ENCODE results near the gene DUOXA1.
"Not testable (repeated sequence)": the region's sequence is repeated elsewhere in the genome, so short reads cannot be mapped to it uniquely, and the experiment has no call there.

The DUOXA1 gene

DNA sequence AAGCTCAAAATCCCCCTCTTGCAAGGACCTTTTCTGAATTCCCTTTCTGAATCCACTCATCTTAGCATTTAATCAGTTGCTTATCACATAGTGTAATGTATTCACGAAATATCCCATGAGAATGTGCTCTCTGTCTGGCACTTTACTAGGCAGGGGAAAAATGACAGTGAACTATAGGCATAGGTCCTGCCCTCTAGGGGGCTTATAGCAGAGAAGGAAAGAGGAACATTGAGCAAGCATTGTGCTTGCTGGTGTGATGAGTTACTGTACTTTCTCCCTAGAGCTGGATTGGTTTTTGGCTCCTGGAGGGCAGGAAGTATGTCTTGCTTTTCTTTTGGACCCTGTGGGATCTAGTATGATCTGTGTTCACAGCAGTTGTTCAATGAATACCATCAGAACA, 42.2 kb downstream of the DUOXA1 start:
- no peak for DNase-seq

DNA sequence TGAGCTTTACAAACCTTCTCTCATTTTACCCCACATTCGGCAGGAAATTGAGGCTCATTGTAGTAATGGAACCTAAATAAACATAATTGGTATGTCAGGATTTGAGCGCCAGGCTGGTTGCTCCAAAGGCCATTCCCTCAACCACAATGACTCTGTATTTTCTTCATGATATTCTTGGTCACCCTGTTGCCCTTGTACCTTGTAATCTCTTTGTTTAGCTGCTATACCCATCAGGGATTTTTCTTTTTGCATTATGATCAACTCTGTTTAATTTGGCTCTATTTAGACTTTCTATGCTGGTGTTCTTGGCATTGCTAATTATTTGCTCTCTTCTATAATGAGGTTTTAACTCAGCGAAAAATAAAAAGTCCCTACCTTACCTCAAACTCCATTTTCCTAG, 45.5 kb downstream of the DUOXA1 start:
- no peak for DNase-seq

DNA sequence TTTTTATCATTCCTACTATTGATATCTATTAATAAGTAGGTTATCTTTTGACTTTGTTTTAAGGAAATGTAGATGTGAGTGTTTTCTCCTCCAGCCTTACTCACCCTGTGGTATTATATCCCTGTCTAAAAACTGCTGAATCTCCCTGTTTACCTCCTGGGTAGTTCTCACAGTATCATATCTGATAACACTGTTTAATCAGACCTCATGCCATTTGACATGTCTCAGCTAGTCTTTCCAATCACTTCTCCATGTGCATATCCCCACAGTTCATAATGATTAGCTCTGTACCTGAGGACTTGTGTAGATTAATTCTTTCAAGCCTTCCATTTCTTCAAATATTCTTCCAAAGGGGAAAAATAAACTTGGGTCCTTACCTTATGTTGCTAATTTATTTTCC, 46.5 kb downstream of the DUOXA1 start:
- DNase-seq, result no peak

DNA sequence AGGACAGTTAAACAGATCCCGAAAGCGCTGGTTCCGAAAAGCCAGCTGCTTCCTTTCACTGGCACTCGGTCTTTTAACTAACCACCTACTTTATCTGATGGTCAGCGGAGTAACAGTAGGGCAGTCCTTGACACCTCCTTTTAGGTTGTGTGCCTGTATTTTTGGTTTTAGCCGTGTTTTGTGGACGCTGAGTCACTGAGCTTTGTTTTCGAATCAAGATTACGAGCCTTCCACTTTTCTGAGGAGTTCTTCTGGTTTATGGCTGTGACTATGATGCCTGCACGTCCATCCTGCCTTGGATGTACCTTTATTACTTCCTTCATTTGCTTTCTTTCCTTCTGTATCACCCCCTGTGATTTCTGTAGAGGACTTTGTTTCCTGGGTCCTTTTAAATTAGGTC, 47.3 kb downstream of the DUOXA1 start:
- not testable (repeated sequence) for DNase-seq

DNA sequence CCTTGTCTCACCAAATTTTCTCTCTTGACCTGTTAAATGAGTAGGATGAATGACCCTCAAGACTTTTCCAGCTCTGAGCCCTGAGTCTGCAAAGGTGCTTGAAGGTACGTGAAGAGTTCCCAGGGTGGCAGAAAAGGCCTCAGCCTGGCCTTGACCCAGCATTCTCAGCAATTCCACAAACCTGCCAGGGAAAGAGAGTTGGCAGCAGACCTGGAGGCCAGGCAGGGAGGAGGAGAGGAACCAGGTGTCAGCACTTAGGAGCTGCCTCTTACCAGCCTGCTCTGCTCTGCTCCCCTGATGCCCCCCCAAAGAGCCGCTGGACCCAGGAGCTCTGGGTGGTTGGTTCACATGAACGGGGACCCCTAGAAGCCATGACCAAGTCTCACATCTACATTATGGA, 49.1 kb downstream of the DUOXA1 start:
- DNase-seq, result not testable (repeated sequence)

DNA sequence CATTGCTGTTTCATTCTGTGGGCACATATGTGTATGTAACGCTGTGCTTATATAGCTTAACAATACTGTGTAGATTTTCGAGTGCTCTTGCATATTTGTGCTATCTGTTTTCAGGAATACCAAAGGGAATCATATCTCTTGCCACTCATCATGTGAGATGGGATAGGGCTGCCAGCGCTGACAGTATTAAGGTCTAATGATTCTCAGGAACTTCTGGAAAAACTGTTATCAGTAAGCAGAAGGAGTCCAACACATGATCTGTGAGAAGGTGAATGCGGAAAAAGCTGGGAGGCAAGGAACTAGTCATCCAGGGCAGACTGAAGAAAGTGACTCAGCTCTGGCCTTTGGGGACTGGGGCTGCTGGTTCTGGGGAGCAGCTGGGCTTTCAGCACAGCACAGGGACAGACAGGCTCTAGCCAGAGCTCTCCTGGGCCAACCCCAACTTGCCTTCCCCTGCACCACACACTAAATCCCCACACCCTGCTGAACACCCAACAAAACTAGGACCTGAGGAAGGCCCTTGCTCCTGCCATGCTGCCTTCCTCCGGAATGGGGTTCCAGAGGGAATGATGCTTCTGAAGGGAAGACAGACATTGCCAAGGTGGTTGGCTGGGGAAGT, 49.9 kb downstream of the DUOXA1 start:
- not testable (repeated sequence) for DNase-seq

DNA sequence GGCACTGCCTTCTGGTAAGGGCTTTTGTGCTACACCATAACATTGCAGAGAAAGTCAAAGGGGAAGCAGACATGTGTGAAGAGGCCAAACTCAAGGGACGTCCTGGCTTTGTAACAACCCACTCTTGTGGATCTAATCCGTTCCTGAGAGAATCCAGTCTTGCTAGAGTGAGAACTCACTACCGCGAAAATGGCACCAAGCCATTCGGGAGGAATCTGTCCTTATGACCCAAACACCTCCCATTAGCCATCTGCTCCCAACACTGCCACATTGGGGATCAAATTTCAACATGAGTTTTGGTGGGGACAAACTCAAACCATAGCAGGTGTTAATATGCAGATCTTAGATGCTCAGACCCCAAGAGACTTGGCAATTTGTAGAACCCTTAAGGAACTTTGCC, 50.5 kb downstream of the DUOXA1 start:
- DNase-seq, result not testable (repeated sequence)

DNA sequence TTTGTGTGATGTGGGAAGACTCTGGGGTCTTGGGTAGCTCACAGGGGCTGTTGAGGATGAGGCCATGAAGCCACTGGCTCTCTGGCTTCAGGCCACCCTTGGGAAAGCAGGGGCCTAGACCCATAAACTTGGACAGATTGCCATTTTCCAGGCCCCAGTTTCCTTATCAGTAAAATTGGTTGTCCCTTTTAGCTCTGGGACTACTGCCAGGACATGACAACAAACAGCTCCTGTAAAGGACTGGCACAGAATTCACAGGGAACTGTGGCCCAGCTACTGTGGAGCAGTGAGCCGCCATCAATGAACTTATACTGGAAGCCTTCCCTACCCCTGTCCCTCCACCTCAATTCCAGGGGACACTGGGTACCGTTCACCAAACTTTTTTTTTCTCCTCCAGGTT, 52.3 kb downstream of the DUOXA1 start:
- DNase-seq, result not testable (repeated sequence)

DNA sequence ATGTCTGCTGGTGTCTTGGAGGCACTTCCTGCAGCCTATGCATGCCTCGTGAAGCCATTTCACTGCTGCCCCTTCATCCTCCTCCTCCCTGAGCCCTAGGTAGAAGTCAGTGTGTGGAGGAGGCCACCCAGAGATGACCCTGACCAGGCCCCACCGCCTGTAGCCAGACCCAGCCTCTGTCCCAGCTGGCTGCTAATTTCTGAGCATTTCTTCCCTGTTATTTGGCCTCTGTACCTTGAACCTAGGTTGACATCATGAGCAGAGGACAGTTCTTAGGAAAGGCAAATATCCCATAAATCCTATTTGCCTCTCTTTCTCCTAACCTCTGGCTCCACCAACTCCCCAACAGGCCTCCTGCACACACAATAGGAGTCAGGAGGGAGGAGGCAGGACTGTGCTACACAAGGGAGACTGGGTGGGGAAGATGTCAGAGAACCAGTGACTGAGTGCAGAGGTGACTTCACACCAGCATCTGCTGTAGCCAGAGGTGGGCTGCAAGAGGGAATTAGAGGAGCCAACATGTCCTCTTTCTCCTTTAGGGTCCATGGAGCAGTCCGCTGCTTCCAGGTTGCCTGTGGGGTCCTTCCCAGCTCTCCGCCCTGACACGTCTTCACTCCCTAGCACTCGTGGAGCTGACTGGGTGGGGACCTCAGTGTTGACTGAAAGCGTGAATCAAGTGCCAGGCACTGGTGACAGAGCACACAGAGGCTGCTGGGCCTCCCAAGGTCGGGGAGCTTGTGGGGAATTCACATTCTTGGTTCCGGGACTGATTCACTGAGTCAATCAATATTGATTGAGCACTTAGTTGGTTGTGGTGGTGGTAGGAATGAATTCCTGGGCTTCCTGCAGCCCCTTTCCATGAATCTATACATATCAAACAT, 54.0 kb downstream of the DUOXA1 start:
- DNase-seq, result not testable (repeated sequence)

DNA sequence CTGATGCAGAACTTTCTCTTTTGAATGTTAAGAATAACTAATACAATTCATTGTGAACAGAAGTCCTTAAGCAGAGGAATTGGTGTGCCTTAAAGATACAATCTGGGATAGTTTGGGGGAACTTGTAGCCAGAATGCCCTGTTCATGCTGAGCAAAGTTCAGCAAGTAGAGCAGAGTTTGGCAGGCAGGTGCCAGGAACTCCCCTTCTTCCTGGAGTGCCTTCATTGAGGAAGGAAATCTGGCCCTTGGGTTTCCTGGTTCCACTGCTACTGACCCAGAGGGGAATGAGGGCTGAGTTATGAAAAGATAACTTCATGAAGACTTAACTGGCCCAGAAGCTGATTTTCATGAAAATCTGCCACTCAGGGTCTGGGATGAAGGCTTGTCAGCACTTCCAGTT, 56.1 kb downstream of the DUOXA1 start:
- not testable (repeated sequence) for DNase-seq

DNA sequence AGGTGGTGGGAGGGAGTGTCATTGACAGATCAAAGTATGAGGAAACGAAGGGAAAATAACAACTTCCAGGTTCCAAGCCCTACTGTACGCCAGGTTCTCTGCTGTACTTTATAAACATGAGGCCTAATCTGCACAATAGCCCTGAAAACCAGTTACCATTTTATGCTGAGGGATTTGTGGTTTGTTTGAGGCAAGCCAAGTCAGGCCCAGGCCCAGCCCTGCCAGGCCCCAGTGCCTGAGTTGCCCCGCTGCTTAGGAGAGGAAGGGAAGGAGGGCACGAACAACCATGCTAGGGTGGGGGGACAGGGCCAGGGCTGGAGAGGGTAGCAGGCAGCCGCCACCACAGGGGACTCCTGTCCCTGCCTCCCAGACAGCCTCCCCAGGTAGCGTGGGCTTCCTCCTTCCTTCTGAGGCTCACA, 59.7 kb downstream of the DUOXA1 start:
- not testable (repeated sequence) for DNase-seq

Data from fibroblast of upper back skin (primary cell).